Measurements from ENCODE around the gene DOP1B.
"Not testable (repeated sequence)": the region's sequence is repeated elsewhere in the genome, so short reads cannot be mapped to it uniquely, and the experiment has no call there.

Gene DOP1B, protein sequence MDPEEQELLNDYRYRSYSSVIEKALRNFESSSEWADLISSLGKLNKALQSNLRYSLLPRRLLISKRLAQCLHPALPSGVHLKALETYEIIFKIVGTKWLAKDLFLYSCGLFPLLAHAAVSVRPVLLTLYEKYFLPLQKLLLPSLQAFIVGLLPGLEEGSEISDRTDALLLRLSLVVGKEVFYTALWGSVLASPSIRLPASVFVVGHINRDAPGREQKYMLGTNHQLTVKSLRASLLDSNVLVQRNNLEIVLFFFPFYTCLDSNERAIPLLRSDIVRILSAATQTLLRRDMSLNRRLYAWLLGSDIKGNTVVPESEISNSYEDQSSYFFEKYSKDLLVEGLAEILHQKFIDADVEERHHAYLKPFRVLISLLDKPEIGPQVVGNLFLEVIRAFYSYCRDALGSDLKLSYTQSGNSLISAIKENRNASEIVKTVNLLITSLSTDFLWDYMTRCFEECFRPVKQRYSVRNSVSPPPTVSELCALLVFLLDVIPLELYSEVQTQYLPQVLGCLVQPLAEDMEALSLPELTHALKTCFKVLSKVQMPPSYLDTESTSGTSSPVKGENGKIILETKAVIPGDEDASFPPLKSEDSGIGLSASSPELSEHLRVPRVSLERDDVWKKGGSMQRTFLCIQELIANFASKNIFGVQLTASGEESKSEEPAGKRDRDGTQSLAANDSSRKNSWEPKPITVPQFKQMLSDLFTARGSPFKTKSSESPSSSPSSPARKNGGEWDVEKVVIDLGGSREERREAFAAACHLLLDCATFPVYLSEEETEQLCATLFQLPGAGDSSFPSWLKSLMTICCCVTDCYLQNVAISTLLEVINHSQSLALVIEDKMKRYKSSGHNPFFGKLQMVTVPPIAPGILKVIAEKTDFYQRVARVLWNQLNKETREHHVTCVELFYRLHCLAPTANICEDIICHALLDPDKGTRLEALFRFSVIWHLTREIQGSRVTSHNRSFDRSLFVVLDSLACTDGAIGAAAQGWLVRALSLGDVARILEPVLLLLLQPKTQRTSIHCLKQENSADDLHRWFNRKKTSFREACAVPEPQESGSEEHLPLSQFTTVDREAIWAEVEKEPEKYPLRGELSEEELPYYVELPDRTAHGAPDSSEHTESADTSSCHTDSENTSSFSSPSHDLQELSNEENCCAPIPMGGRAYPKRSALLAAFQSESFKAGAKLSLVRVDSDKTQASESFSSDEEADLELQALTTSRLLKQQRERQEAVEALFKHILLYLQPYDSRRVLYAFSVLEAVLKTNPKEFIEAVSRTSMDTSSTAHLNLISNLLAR (N-terminal part only)

DNA sequence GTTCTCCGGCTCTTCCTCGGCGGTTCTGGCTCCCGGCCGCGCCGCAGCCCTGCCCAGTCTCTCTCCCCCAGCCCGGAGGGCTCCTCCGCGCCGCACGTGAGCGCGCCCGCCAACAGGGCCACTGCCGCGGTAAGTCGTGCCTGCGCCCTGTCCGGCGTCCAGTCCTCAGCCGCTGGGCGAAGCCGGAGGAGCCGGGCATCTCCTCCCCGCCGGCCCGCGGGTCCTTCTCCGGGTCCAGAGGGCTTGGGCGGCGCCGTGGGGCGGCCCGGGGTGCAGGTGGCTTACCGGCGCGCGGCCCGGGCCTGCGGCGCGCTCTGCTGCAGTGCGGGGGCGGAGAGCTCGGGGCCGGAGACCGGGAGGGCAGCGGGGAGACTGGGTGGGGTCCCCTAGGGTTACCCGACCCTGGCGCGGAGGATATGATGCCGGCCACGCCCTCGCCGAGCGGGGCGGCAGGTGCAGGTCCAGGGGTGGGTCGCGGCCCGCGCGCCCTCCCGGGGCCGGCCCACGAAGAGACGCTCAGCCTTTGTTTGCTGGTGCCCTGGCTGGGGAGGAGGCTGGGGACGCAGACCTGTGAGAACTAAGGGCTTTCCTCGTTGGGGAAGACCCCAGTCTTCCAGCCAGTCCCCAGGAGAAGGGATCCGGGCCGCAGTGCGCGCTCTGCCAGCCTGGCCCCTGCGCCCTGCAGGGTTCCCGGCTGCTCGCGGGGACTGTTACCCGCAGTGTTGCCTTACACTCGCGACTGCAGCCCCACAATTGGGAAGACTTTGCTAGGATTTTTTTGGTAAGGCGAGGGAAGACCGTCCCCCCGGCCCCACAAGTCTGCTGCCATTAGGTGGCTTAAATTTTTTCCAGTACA, at the start of gene DOP1B:
Gene DOP1B (plus strand): TSS at position 10 of the 856 bp plus-strand sequence. CDS start 7,910 bp downstream, outside the sequence.
- no peak for DNase-seq

DNA sequence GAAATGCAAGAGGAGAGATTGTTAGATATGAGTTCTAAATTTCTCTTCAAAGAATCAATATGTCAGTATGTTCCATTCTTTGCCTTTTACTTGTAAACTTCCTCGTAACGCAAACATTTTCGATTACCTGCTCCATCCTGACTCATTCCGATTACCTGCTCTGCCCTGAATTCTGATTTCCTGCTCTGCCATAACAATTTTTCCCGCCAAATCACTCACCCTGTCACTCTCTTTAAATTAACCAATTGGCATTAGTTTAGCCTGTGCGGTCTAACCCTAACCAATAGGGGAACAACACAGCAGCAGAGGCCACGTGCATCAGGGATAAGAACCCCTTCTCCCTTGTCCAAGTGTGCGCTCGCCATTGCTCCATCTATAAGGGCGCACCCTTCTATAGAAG, 46.8 kb upstream of the DOP1B start:
- no peak for DNase-seq

DNA sequence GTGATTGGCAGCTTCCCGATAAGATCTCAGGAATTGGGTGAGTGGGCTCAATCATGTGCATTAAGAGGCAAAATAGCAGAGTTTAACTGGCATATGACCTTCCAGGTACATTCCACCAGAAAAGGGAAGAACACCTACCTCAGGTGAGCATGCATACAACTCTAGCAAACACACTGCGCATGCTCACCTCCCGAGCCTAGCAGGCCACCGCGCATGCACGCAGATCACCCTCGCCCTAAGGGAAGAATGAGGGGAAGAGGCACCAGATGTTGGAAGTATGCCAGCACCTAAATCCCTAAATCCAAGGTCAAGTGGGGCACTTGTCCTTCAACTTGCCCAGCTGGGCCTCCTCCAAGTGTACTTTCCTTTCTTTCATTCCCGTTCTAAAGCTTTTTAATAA, 45.4 kb upstream of the DOP1B start:
- DNase-seq, result no peak

DNA sequence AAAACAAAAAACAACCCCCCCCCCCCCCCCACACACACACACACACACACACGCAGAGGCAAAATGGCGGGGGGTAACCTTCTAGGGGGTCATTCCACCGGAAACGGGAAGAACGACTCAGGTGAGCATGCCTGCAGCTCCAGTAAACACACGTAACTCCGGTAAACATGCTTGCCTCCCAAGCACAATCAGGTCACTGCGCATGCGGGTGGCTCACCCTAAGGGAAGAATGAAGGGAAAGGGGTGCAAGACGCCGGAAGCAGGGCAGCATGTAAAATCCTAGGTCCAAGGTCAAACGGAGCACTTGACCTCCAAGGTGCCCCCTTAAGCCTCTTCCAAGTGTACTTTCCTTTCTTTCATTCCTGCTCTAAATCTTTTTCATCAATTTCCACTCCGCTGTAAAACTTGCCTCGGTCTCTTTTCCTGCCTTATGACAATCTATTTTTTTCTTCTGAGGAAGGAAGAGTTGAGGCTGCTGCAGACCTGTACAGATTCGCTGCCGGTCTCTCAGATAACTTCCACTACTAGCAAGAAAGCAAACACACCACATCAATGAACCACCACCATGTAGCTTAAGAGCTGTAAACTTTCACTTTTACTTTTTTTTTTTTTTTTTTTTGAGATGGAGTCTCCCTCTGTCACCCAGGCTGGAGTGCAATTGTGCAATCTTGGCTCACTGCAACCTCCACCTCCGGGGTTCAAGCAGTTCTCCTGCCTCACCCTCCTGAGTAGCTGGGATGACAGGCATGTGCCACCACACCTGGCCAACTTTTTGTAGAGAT, 42.8 kb upstream of the DOP1B start:
- DNase-seq, result peak; percentile 79

DNA sequence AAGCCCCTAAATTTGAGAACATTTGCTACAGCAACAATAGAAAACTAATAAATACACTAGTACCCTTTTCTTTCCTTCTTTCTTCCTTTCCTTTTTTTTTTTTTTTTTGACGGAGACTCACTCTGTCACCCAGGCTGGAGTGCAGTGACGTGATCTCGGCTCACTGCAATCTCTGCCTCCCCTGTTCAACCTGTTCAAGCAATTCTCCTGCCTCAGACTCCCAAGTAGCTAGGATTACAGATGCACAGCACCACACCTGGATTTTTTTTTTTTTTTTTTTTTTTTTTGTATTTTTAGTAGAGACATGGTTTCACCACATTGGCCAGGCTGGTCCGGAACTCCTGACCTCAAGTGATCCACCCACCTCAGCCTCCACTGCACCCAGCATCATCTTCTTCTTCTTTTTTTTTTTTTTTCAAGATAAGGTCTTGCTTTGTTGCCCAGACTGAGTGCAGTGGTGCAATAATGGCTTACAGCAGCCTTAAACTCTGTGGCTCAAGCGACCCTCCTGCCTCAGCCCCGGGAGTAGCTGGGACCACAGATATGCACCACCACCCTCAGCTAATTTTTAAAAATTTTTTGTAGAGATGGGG, 41.4 kb upstream of the DOP1B start:
- no peak for DNase-seq

DNA sequence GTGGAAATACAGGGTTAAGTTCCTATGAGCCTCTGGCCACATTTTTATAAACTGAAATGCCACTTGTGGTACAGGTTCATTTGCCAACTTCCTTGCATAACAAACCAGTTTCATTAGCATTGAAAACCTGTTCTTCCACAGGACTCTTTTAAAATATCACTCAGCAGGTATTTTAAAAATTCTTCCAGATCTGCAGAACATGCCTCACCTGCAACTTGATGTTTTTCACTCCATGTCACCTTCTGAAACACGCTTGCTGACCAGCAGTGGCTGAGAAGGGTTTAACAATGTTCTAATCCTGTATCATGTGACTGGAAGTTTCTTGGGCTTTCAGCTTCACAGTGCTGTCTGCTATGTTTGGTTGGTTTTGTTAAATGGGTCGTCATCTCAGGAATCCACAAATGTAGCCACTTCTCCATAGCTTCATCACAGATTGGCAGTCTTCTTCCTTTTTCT, 39.3 kb upstream of the DOP1B start:
- no peak for DNase-seq

- no peak for DNase-seq
Measured at GRCh38 chr21:36120304-36120888, 36.2 kb upstream of the DOP1B start.

DNA sequence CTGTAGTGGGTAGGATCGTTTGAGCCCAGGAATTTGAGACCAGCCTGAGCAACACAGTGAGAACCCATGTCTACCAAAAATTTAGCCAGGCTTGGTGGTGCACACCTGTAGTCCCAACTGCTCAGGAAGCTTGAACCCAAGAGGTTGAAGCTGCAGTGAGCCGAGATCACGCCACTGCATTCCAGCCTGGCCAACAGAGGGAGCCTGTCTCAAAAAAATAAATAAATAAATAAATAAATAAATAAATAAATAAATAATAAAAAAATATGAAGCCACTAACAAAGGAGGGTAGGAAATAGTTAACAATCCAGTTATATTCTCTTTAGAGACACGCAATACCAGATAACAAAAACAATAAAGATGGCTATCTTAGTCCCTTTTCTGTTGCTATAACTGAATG, 33.6 kb upstream of the DOP1B start:
- DNase-seq, result no peak

- DNase-seq, result no peak
Measured at GRCh38 chr21:36124395-36124794, 32.2 kb upstream of the DOP1B start.

- DNase-seq, result peak; percentile 43
Measured at GRCh38 chr21:36125512-36126207, 31.0 kb upstream of the DOP1B start.

DNA sequence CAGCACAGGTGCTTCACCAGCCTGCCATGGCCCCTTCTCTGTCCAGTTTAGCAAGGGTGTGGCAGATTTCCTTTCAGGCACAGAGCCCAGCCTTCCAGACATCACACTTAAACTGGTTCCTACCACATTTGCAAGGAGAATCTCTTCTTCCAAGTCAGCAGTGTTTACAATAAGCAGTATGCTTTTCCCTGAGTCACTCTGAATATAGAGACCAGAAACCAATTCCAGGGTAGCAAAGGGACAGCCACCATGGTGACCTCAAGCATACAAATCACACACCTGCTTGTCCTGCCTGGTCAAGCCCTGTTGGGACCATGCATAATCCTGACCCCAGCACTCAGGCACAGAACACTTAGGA, 30.4 kb upstream of the DOP1B start:
- DNase-seq, result no peak

- DNase-seq, result no peak
Measured at GRCh38 chr21:36126621-36127110, 30.0 kb upstream of the DOP1B start.

GRCh38 chr21:36127250-36127904, 29.2 kb upstream of the DOP1B start:
- no peak for DNase-seq

DNA sequence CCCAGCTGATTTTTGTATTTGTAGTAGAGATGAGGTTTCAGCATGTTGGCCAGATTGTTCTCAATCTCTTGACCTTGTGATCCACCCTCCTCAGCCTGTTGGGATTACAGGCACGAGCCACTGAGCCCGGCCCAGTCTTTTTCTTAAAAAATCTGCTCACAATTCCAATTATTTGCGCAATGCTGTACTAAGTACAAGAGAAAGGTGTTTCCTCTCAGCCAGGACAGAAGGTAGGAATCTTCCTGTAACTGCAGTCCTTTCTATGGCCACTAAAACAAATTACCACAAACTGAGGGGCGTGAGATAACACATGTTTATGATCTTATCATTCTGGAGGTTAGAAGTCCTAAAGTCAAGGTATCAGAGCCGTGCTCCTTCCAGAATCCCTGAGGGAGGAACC, 28.6 kb upstream of the DOP1B start:
- DNase-seq, result no peak

DNA sequence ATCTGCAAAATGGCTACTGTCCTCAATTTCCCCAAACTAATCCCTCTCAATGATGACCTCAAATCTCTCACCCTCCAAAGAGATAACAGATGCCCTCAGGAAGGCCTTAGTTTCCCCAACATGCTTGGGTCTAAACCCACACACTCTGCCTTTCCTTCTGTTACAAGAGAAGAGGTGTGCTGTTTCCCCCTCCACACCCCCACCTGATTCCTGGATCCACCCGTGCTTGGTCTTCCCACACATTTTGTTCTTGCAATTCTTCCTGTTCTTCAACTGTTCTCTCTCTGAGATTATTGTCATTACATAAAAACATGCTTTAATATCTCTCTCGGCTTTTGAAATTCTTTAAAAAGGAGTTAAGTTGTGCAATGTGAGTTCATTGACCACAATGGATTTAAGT, 27.4 kb upstream of the DOP1B start:
- no peak for DNase-seq

DNA sequence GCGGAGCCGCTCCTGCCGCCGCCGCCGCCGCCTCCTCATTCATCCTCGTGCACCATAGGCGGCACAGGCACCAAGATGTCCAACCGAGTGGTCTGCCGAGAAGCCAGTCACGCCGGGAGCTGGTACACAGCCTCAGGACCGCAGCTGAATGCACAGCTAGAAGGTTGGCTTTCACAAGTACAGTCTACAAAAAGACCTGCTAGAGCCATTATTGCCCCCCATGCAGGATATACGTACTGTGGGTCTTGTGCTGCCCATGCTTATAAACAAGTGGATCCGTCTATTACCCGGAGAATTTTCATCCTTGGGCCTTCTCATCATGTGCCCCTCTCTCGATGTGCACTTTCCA, 26.2 kb upstream of the DOP1B start:
- DNase-seq, result not testable (repeated sequence)

GRCh38 chr21:36130839-36131238, 25.8 kb upstream of the DOP1B start:
- not testable (repeated sequence) for DNase-seq

GRCh38 chr21:36132696-36133095, 23.9 kb upstream of the DOP1B start:
- no peak for DNase-seq

DNA sequence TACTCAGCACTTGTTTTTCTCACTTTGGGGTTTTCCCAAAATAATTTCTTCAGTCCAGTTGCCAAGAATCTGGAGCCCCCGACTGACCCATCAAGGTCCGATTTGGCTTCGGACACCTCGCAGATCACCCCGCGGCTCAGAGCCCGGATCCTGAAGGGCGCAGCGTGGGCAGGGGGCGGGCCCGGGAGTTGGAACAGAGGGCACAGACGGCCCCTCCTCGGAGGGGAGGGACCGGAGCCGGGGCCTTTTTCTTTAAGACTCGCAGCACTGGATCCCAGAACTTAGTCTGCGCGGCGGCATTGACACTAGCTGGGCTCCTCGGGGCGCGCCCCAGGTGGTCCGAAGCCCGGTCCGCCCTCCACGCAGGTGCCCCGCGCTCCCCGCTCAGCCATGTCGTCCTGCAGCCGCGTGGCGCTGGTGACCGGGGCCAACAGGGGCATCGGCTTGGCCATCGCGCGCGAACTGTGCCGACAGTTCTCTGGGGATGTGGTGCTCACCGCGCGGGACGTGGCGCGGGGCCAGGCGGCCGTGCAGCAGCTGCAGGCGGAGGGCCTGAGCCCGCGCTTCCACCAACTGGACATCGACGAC, 21.7 kb upstream of the DOP1B start, which contains the start of gene CBR3:
Gene CBR3 (plus strand): TSS at position 277 of the 588 bp plus-strand sequence. CDS start 114 bp downstream, at position 391.
- peak; percentile 21 for DNase-seq

Measured in NCI-H2107 (cell line).